GM12892 (cell line): Measurements from ENCODE around the gene RPTOR.

Experiments
- POLR2A ChIP-seq: IDR thresholded peaks from 2 replicates; pipeline ENCODE4 v1.6.1; 2011; ENCODE audit warnings: low read depth, low read length, control low read depth
- POLR2AphosphoS5 ChIP-seq: IDR thresholded peaks from 2 replicates; pipeline ENCODE4 v1.6.1; 2011; ENCODE audit warnings: low read depth, low read length, control low read depth
- TAF1 ChIP-seq: IDR thresholded peaks from 2 replicates; pipeline ENCODE4 v1.6.1; 2011; ENCODE audit warnings: low read depth, mild to moderate bottlenecking, control low read depth, low read length, borderline replicate concordance

GRCh38 chr17:80770881-80771611 lies 226.4 kb downstream of the RPTOR start:
- TF ChIP-seq POLR2A = no peak
- TF ChIP-seq TAF1 = no peak
- no peak for TF ChIP-seq POLR2AphosphoS5
